Activated naive CD8-positive, alpha-beta T cell treated with anti-CD3 and anti-CD28 coated beads, Interleukin-2, amount 10 ng/mL, durations not matched to agents 7 days and 5 days (primary cell): ENCODE results near the gene DUSP10. TPM values are rescaled to one million over a fixed set of nuclear protein-coding genes. Genes with fewer than 3 reads are reported as not detected.

Experiments
- ATAC-seq: fragments of 150-1000 bp; cut with Tn5 transposase; one replicate; pipeline ENCODE4 v1.10.0; 2021; ENCODE audit warnings: low read depth, moderate library complexity
- POLR2A ChIA-PET: fragments of 350-600 bp; sonication (Branson Sonifier 250); formaldehyde crosslinking; loops from one replicate; lab custom pipeline; 2021; ENCODE audit warnings: antibody characterized with exemption; lab: Charles Lee
- DNase-seq: peaks from one replicate; pipeline ENCODE4 v3.0.0; 2021
- H3K27ac Mint-ChIP-seq: one replicate; pipeline ENCODE4 v1.8.0; 2022; ENCODE audit warnings: mild to moderate bottlenecking, mixed read lengths
- H3K27me3 Mint-ChIP-seq: one replicate; pipeline ENCODE4 v1.8.0; 2022; ENCODE audit warnings: mild to moderate bottlenecking, moderate library complexity, mixed read lengths
- H3K36me3 Mint-ChIP-seq: one replicate; pipeline ENCODE4 v1.8.0; 2021; ENCODE audit warnings: mild to moderate bottlenecking, mixed read lengths
- H3K4me1 Mint-ChIP-seq: one replicate; pipeline ENCODE4 v1.8.0; 2021; ENCODE audit warnings: mixed read lengths
- H3K4me3 Mint-ChIP-seq: one replicate; pipeline ENCODE4 v1.8.0; 2022; ENCODE audit warnings: mild to moderate bottlenecking, moderate library complexity, mixed read lengths
- H3K9me3 Mint-ChIP-seq: one replicate; pipeline ENCODE4 v1.8.0; 2021; ENCODE audit warnings: mixed read lengths
- total RNA-seq, 2 experiments: library from RNA; stranded (reverse); gene quantifications; one replicate each; pipeline ENCODE4 v1.2.3, GENCODE V29; 2021

DUSP10 gene
- total RNA-seq, 2 experiments from 2014 or later: 14.8 to 15.7 TPM

GRCh38 chr1:221759436-221759835, 17.5 kb upstream of the DUSP10 start:
- Mint-ChIP-seq H3K4me3 (no peak overlapping the region), H3K36me3 (peaks cover 14% of the 10 kb centered on the region), H3K9me3 (peaks cover 2% of the 10 kb centered on the region), H3K27me3 (no peaks in the 10 kb centered on the region), H3K27ac (no peak overlapping the region), H3K4me1 (peaks cover 33% of the 10 kb centered on the region)
- no peak for DNase-seq
- POLR2A ChIA-PET: no interaction called here
- ATAC-seq: no peak

GRCh38 chr1:221758455-221758854, 16.6 kb upstream of the DUSP10 start:
- no peak for DNase-seq
- Mint-ChIP-seq H3K4me1 (peaks cover 40% of the 10 kb centered on the region), H3K4me3 (no peak overlapping the region), H3K27me3 (no peaks in the 10 kb centered on the region), H3K9me3 (peaks cover 4% of the 10 kb centered on the region), H3K36me3 (peaks cover 21% of the 10 kb centered on the region), H3K27ac (no peak overlapping the region)
- ATAC-seq: no peak
- POLR2A ChIA-PET: interaction anchor here (0.6 kb wide), 1 partner anchor 46 kb away, joined by 3 read pairs; no protein-coding TSS in a partner anchor

- POLR2A ChIA-PET: interaction anchor here (0.7 to 1.0 kb wide), 3 partner anchors 13 to 80 kb away, joined by 3 to 5 read pairs (median 3); no protein-coding TSS in a partner anchor
- ATAC-seq (no peak), DNase-seq (no peak)
- H3K27me3 Mint-ChIP-seq: no peaks in the 10 kb centered on the region
- peaks cover 44% of the 10 kb centered on the region for H3K4me1 Mint-ChIP-seq
- peaks cover 25% of the 10 kb centered on the region for H3K36me3 Mint-ChIP-seq
- peaks cover 6% of the 10 kb centered on the region for H3K9me3 Mint-ChIP-seq
- H3K4me3 Mint-ChIP-seq: no peak overlapping the region
- H3K27ac Mint-ChIP-seq: peak overlapping the region; percentile 32
Observed at GRCh38 chr1:221756830-221757551, 15.1 kb upstream of the DUSP10 start.

GRCh38 chr1:221753828-221754188, 11.9 kb upstream of the DUSP10 start:
- Mint-ChIP-seq H3K4me3 (peak overlapping the region; percentile 43), H3K9me3 (peaks cover 6% of the 10 kb centered on the region), H3K4me1 (peaks cover 33% of the 10 kb centered on the region), H3K27me3 (no peaks in the 10 kb centered on the region), H3K36me3 (peaks cover 38% of the 10 kb centered on the region), H3K27ac (peak overlapping the region; percentile 76)
- POLR2A ChIA-PET: no interaction called here
- ATAC-seq: no peak
- DNase-seq: no peak

- DNase-seq (no peak), ATAC-seq (no peak)
- peaks cover 8% of the 10 kb centered on the region for H3K9me3 Mint-ChIP-seq
- POLR2A ChIA-PET: no interaction called here
- H3K36me3 Mint-ChIP-seq: peaks cover 41% of the 10 kb centered on the region
- no peaks in the 10 kb centered on the region for H3K27me3 Mint-ChIP-seq
- H3K4me1 Mint-ChIP-seq: peaks cover 27% of the 10 kb centered on the region
- no peak overlapping the region for H3K4me3 Mint-ChIP-seq
- peak overlapping the region; percentile 49 for H3K27ac Mint-ChIP-seq
Observed at GRCh38 chr1:221751226-221751887, 9.5 kb upstream of the DUSP10 start.

GRCh38 chr1:221748981-221749380, 7.1 kb upstream of the DUSP10 start:
- ATAC-seq (no peak), DNase-seq (no peak)
- Mint-ChIP-seq H3K27ac (no peak overlapping the region), H3K36me3 (peaks cover 32% of the 10 kb centered on the region), H3K4me1 (peaks cover 16% of the 10 kb centered on the region), H3K4me3 (no peak overlapping the region), H3K9me3 (peaks cover 6% of the 10 kb centered on the region), H3K27me3 (no peaks in the 10 kb centered on the region)
- POLR2A ChIA-PET: no interaction called here

GRCh38 chr1:221747839-221748238, 6.0 kb upstream of the DUSP10 start:
- Mint-ChIP-seq H3K36me3 (peaks cover 25% of the 10 kb centered on the region), H3K4me3 (no peak overlapping the region), H3K4me1 (peaks cover 16% of the 10 kb centered on the region), H3K27me3 (no peaks in the 10 kb centered on the region), H3K9me3 (peaks cover 2% of the 10 kb centered on the region), H3K27ac (no peak overlapping the region)
- POLR2A ChIA-PET: no interaction called here
- DNase-seq: no peak
- no peak for ATAC-seq

GRCh38 chr1:221743416-221744208, 1.7 kb upstream of the DUSP10 start:
- Mint-ChIP-seq H3K4me1 (peaks cover 19% of the 10 kb centered on the region), H3K9me3 (peaks cover 2% of the 10 kb centered on the region), H3K27me3 (no peaks in the 10 kb centered on the region), H3K4me3 (peak overlapping the region; percentile 87), H3K27ac (peak overlapping the region; percentile 92), H3K36me3 (peaks cover 23% of the 10 kb centered on the region)
- no peak for ATAC-seq
- POLR2A ChIA-PET: interaction anchor here (0.7 to 5.4 kb wide), 18 partner anchors 10 to 966 kb away, joined by 3 to 159 read pairs (median 4); no protein-coding TSS in a partner anchor
- DNase-seq: no peak

GRCh38 chr1:221742555-221743415, 896 bp upstream of the DUSP10 start:
- POLR2A ChIA-PET: interaction anchor here (0.6 to 5.4 kb wide), 35 partner anchors 9 to 967 kb away, joined by 3 to 159 read pairs (median 4); no protein-coding TSS in a partner anchor

GRCh38 chr1:221740993-221741702, 741 bp downstream of the DUSP10 start:
- POLR2A ChIA-PET: interaction anchor here (0.6 to 5.4 kb wide), 23 partner anchors 11 to 912 kb away, joined by 3 to 159 read pairs (median 5); no protein-coding TSS in a partner anchor
- H3K36me3 Mint-ChIP-seq: peaks cover 39% of the 10 kb centered on the region
- no peak overlapping the region for H3K4me3 Mint-ChIP-seq
- ATAC-seq: no peak
- DNase-seq: peak; percentile 42
- H3K4me1 Mint-ChIP-seq: peaks cover 41% of the 10 kb centered on the region
- peaks cover 1% of the 10 kb centered on the region for H3K9me3 Mint-ChIP-seq
- no peaks in the 10 kb centered on the region for H3K27me3 Mint-ChIP-seq
- H3K27ac Mint-ChIP-seq: no peak overlapping the region

More at GRCh38 chr1:221742555-221743415, 896 bp upstream of the DUSP10 start:
- DNase-seq (peak; percentile 87), ATAC-seq (peak; percentile 50)
- Mint-ChIP-seq H3K27ac (peak overlapping the region; percentile 92), H3K9me3 (peaks cover 1% of the 10 kb centered on the region), H3K27me3 (no peaks in the 10 kb centered on the region), H3K4me1 (peaks cover 24% of the 10 kb centered on the region), H3K36me3 (peaks cover 31% of the 10 kb centered on the region), H3K4me3 (peak overlapping the region; percentile 87)

- Mint-ChIP-seq H3K27me3 (no peaks in the 10 kb centered on the region), H3K27ac (no peak overlapping the region), H3K4me3 (no peak overlapping the region), H3K4me1 (peaks cover 45% of the 10 kb centered on the region), H3K9me3 (peaks cover 1% of the 10 kb centered on the region), H3K36me3 (peaks cover 41% of the 10 kb centered on the region)
- DNase-seq (no peak), ATAC-seq (no peak)
- POLR2A ChIA-PET: interaction anchor here (0.6 to 5.4 kb wide), 8 partner anchors 11 to 371 kb away, joined by 3 to 159 read pairs (median 14); no protein-coding TSS in a partner anchor
Observed at GRCh38 chr1:221740369-221740992, 1.4 kb downstream of the DUSP10 start.
